Uterus (tissue), 4 donors: ENCODE results near the gene FAM89B. TPM values are rescaled to one million over a fixed set of nuclear protein-coding genes. Genes with fewer than 3 reads are reported as not detected.

Source experiments
- DNase-seq, 2 donors: peaks; one replicate each; pipeline ENCODE4 v3.0.0-alpha.2; 2019 to 2020
- H3K27ac ChIP-seq, 2 donors: fragments of 200-600 bp; sonication (generic); 1 replicate in 1 of 2; 2 replicates in 1 of 2; pipeline ENCODE4 v1.5.1; 2016 to 2018
- H3K27me3 ChIP-seq, 2 donors: fragments of 200-600 bp; sonication (generic); one replicate each; pipeline ENCODE4 v1.5.1; 2018 to 2019; ENCODE audit warnings: control low read depth in 1 of 2
- H3K36me3 ChIP-seq, 2 donors: fragments of 200-600 bp; sonication (generic); one replicate each; pipeline ENCODE4 v1.5.1; 2019; ENCODE audit warnings: control low read depth in 1 of 2
- H3K4me1 ChIP-seq, 2 donors: fragments of 200-600 bp; sonication (generic); one replicate each; pipeline ENCODE4 v1.5.1; 2018 to 2019; ENCODE audit warnings: control low read depth in 1 of 2
- H3K4me3 ChIP-seq, 2 donors: fragments of 200-600 bp; sonication (generic); 1 replicate in 1 of 2; 2 replicates in 1 of 2; pipeline ENCODE4 v1.5.1; 2018 to 2019; ENCODE audit warnings: mild to moderate bottlenecking in 1 of 2
- H3K9me3 ChIP-seq, 2 donors: fragments of 200-600 bp; sonication (generic); one replicate each; pipeline ENCODE4 v1.5.1; 2019; ENCODE audit warnings: control low read depth in 1 of 2
- CTCF ChIP-seq, 4 experiments: fragments of 200-600 bp in 2 of 4; fragments of 450-650 bp in 2 of 4; sonication (generic) in 2 of 4; IDR thresholded peaks; one replicate each; pipeline ENCODE4 v1.5.1; 2016 to 2019; ENCODE audit warnings: antibody characterized with exemption in 4 of 4, mild to moderate bottlenecking in 2 of 4, moderate library complexity in 1 of 4
- POLR2A ChIP-seq, 2 donors: fragments of 450-650 bp; IDR thresholded peaks; one replicate each; pipeline ENCODE4 v1.6.1; 2016; ENCODE audit warnings: antibody characterized with exemption in 2 of 2, mild to moderate bottlenecking in 1 of 2, moderate library complexity in 1 of 2
- intact Hi-C: fragments of 100-400 bp; cut with DNase I; formaldehyde crosslinking; loops from one replicate; pipeline ENCODE4 v1.15.1; 2023; ENCODE audit warnings: low total_unique reads
- total RNA-seq, 4 donors: library from RNA; depleted of rRNA in 3 of 4; stranded (reverse); fragments of >200 nt in 3 of 4; gene quantifications; one replicate each; pipeline versions ENCODE4 v1.1.0 to v1.2.4, GENCODE V29; 2014 to 2023
- donor health status: DM: yes; HTN: yes; CAD: no.

FAM89B gene
- total RNA-seq, 4 donors from 2014 or later, result 13.9 to 83.0 (median 40.8) TPM

DNA sequence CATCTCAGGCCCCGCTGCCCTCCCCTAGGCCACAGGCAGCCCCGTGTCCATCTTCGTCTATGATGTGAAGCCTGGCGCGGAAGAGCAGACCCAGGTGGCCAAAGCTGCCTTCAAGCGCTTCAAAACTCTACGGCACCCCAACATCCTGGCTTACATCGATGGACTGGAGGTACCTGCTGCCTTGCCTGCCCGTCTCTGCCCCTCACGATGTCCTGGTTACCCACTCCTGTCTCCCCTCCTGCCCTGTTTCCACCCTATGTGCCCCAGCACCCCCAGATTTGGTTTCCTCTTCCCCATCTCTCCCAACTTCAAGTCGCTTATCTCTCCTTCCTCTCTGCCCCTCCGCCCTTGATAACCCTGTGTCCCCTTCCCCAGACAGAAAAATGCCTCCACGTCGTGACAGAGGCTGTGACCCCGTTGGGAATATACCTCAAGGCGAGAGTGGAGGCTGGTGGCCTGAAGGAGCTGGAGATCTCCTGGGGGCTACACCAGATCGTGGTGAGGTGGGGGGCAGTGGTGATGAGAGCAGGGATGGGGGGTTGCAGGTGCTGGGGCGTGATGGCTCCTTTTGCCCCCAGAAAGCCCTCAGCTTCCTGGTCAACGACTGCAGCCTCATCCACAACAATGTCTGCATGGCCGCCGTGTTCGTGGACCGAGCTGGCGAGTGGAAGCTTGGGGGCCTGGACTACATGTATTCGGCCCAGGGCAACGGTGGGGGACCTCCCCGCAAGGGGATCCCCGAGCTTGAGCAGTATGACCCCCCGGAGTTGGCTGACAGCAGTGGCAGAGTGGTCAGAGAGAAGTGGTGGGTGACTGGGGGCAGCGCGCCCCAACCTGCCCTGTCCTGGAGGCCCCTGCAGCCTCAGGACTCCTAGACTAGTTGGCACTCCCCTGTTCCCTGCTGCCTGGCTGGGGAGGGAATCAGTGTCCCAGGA is 46.5 kb upstream of the FAM89B start:
- TF ChIP-seq POLR2A (IDR thresholded peaks at IDR 0.05) (no peak), CTCF (IDR thresholded peaks at IDR 0.05) (no peak)
- H3K27me3 ChIP-seq, result no peaks in the 10 kb centered on the region
- no peaks in the 10 kb centered on the region for H3K9me3 ChIP-seq
- DNase-seq, result no peak
- H3K27ac ChIP-seq, result peak overlapping the region; percentile 85 to 89
- intact Hi-C loops, result no loop called here
- no peaks in the 10 kb centered on the region for H3K36me3 ChIP-seq
- H3K4me1 ChIP-seq, result peaks cover 3 to 10% of the 10 kb centered on the region in 2 donors
- H3K4me3 ChIP-seq, result peak overlapping the region; percentile 75 to 81

- intact Hi-C loops, result no loop called here
- no peak for DNase-seq
- Histone ChIP-seq H3K27ac (no peak overlapping the region), H3K27me3 (no peaks in the 10 kb centered on the region), H3K36me3 (no peaks in the 10 kb centered on the region), H3K4me1 (peaks cover 3 to 10% of the 10 kb centered on the region in 2 donors), H3K9me3 (no peaks in the 10 kb centered on the region), H3K4me3 (no peak overlapping the region)
- TF ChIP-seq CTCF (IDR thresholded peaks at IDR 0.05) (no peak), POLR2A (IDR thresholded peaks at IDR 0.05) (no peak)
Measured at GRCh38 chr11:65526744-65527143, 45.6 kb upstream of the FAM89B start.

DNA sequence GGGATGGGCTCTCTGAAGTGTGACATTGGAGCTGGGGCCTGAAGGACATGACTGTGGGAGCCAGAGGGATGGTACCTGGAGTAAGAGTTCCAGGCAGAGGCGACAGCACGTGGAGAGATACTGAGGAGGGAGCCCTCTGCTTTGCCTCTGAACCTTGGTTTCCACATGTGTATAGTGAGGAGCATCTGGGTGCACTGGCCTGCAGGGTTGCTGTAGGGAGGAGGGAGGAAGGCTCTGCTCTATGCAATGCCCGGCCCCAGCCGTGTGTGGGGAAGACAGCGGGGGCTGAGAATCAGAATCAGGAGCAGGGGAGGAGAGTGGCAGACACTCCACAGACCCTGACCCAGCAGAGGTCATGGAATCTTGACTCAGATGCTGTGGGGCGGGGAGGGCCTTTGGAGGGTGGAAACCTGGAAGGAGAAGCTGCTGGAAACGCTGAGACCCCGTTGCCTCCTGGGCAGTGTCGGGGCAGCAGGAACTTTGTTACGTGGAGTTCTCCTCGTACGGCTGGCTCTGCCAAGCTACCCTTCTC is 43.5 kb upstream of the FAM89B start:
- H3K36me3 ChIP-seq, result no peaks in the 10 kb centered on the region
- H3K27me3 ChIP-seq, result no peaks in the 10 kb centered on the region
- no peak overlapping the region for H3K4me3 ChIP-seq
- peaks cover 3 to 10% of the 10 kb centered on the region in 2 donors for H3K4me1 ChIP-seq
- no peak overlapping the region for H3K27ac ChIP-seq
- TF ChIP-seq CTCF (IDR thresholded peaks at IDR 0.05), result no peak
- TF ChIP-seq POLR2A (IDR thresholded peaks at IDR 0.05), result no peak
- intact Hi-C loops, result no loop called here
- H3K9me3 ChIP-seq, result no peaks in the 10 kb centered on the region
- DNase-seq, result no peak

- no peak for DNase-seq
- Histone ChIP-seq H3K4me3 (no peak overlapping the region), H3K9me3 (no peaks in the 10 kb centered on the region), H3K36me3 (no peaks in the 10 kb centered on the region), H3K27ac (no peak overlapping the region), H3K4me1 (peaks cover 0 to 10% of the 10 kb centered on the region in 2 donors), H3K27me3 (no peaks in the 10 kb centered on the region)
- TF ChIP-seq POLR2A (IDR thresholded peaks at IDR 0.05) (no peak), CTCF (IDR thresholded peaks at IDR 0.05) (no peak)
- intact Hi-C loops, result loop anchor here (10.0 kb wide), 1 partner anchor 55 kb away; no protein-coding TSS in a partner anchor
Measured at GRCh38 chr11:65529475-65530156, 42.7 kb upstream of the FAM89B start.

DNA sequence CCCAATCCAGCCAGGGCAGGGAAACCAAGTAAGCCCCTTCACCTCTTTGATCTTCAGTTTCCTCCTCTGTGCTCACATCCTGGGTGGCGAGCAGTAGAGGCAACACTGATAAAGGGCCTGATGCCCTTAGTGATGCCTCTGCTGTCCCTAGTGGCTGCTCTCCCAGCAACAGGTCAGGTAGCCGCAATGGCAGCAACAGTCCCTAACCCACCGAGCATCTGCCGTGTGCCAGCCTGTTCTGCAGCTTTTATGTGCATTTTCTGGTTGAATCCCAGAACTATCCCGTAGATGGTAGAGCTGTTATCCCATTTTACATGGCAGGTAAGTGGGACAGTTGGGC is 42.2 kb upstream of the FAM89B start:
- Histone ChIP-seq H3K4me3 (no peak overlapping the region), H3K27me3 (no peaks in the 10 kb centered on the region), H3K4me1 (peaks cover 0 to 10% of the 10 kb centered on the region in 2 donors), H3K27ac (no peak overlapping the region), H3K9me3 (no peaks in the 10 kb centered on the region), H3K36me3 (no peaks in the 10 kb centered on the region)
- DNase-seq, result no peak
- TF ChIP-seq CTCF (IDR thresholded peaks at IDR 0.05), result no peak
- TF ChIP-seq POLR2A (IDR thresholded peaks at IDR 0.05), result no peak
- intact Hi-C loops, result loop anchor here (10.0 kb wide), 1 partner anchor 55 kb away; no protein-coding TSS in a partner anchor
